HG03432 (cell line): Measurements from ENCODE around the gene CRABP2.
A peak's percentile ranks its signal among the peaks of the same experiment; 100 is the strongest.

Source experiments
- ATAC-seq: cut with Tn5 transposase; IDR thresholded peaks from one replicate; pipeline ENCODE4 v1.9.1; 2021; ENCODE audit warnings: mild to moderate bottlenecking, moderate library complexity; ENCODE audit not compliant: unreplicated experiment

Gene CRABP2

DNA sequence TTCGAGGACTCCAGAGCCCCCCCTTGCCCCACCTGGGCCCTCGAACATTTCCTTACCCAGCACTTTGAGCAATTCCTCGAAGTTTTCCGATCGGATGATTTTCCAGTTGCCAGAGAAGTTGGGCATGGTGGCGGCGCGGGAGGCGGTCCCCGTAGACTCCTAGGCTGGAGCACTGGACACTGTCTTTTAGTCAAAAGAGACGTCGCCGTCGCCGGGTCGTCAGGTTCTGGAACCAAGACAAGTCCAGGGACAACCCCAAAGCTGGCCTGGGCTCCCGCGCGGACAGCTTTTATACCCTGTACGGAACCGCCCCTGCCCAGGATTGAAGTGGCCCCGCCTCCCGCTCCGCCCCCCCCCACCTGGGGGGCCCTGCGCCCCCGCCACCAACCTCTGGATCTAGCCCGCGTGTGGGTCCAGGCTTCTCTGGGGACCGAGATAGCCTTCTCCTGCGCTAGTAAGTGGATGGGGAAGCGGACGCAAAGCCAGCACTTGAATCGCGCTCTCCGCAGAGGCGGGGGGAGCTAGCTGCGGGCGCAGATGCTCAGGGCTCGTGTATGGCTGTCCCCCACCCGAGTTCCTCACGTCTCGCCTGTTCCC, at the start of gene CRABP2:
TSS of gene CRABP2 (minus strand) at position 263 of the 597 bp plus-strand sequence. CDS start at position 126, 137 bp downstream.
- ATAC-seq = no peak

DNA sequence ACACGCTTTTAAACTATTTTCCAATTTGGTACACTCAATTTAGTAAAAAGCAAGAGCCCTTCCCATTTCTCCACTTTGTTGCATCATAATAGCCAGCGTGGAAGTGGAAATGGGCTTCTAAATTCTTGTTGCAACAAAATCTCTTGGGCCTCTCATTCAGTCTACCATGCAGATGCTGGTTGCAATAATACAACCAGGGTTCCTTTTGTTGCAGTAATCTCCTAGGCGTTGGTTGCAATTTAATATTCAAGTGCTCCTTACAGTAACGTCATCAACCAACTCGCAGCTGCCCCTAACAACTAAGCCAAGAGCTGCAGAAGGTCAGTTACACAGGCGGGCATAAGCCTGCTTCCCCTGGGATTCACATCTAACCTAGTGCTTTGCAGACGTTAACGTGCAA, 48.8 kb upstream of the CRABP2 start:
- no peak for ATAC-seq

DNA sequence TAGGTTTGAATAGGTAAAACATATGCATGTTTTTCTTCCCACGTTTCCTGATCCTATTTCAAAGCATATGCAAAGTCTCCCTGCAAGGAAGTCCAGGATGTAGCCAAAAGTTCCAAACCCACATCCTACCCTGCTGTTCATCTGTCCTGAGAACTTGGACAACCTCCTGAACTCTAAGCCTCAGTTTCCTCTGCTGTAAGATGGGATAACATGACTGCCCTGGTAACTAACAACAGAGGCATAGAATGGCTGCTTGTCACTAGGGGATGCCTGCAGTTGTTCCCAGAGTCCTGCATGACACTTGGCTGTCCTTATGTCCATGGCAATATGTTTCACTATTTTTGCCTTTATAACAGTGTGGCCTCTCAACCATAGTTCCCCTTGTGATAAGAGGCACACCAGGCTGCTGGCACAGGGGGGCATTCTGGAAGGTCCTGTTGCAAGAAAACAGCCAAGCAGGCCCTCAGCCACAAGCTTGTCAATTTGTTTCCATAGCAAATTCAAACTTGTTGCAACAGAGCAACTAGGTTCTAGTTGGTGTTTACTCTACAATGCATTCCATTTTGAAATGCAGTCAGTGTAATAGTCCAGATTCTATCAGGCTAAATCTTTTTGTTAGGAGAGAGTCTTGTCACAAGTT, 47.6 kb upstream of the CRABP2 start:
- no peak for ATAC-seq

DNA sequence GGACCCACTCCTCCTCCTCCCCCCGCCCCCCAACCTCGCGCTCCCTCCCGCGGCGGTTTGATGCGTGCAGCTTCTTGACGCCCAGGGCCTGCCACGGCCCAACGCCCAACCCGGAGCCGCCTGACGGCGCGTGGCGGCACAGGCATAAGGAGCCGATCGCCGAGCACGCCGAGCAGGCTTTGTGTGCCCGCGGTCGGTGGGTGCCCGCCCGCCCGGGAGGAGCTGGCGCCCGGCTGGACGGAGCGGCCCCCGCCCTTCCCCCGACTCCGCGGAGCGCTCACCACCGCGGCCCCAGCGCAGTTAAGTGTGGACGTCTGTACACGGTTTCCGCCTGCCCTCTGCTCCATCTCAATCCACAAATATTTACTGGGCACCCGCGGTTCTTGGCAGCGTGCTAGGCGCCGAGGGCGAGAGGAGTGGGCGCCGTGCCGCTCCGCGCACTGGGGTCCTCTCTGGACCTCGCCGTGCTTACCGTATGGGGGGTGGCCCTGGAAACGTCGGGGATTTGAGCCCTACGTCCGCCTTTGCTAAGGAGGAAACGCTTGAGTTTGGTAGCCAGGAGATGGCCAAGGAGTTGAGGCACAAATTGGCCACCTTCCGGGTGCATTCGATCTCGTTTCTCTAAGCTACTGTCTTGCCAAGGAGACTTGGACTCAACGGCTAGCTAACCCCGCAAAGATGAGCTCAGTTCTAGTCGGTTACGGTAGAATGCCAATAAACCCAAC, 46.5 kb upstream of the CRABP2 start:
- ATAC-seq = peak; percentile 71

DNA sequence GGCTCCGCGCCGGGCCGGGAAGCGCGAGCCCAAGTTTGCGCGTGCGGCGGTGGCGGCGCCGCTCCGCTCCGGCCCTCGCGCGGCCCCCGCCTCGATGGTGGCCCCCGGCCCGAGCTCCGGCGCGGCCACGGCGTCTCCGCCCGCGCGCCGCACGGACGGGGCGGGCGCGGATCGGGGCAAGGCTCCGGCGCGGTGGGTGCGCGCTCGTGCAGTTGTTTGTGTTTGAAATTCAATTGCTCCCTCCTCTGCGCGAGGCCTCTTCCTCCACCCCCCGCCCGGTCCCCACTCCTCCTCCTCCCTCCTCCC, 46.0 kb upstream of the CRABP2 start, which contains the start of gene HDGF:
TSS of gene HDGF (minus strand) at position 225 of the 306 bp plus-strand sequence. CDS start 246 bp downstream, outside the sequence.
- ATAC-seq = peak; percentile 31

DNA sequence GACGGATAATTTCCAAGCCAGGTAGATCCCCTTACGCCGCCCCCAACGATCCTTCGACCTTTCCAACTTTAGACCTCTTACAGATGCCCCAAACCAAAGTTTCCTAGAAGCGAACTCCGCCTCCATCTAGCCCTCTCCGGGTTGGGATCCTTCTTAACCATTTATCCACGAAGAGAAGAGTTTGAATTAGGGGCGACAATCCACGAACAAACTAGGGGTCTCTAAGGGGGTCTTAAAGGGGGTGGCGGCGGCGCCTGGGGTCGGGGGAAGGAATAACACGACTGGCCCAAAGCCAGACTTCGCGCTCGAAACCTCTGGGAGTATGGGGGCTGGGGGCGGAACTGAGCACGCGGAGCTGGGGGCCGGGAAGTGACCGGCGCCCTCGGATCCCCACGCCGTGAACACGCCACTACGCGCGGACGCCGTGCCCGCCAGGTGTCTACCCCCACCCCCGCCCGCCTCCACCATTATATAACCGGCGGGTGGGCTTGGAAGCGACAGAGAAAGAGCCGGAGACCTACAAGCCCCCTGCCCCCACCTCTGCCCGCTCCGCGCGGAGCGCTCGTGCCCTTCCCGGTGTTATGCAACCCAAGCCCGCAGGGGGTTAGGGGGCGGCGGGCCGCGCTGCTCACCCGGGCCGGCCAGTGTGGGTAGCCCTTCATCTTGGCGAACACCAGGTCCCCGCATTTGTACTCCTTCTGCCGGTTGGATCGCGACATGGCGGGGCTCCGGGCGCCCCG, 45.5 kb upstream of the CRABP2 start:
- peak; percentile 18 for ATAC-seq

DNA sequence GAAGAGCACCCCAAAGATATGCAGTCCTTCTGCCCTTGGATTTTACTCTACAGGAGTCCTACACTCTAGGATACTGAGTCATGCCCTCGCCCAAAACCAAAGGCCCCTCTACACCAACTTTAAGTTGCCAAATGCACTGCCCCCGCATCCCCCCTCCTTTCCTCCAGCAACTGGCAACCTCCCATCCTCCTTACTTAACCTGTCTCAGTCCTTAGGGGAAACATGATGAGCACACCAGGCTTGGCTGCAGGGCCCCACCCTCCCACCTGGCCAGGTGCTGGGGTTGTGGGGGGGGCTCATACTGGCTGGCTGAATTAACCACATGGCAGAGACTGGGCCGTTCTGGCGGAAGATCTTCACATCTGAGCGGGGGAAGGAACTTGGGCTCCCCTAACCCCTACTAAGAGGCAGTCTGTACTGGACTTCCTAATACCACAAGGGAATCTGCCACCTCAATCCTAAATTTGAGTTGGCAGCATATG, 44.8 kb upstream of the CRABP2 start:
- no peak for ATAC-seq

DNA sequence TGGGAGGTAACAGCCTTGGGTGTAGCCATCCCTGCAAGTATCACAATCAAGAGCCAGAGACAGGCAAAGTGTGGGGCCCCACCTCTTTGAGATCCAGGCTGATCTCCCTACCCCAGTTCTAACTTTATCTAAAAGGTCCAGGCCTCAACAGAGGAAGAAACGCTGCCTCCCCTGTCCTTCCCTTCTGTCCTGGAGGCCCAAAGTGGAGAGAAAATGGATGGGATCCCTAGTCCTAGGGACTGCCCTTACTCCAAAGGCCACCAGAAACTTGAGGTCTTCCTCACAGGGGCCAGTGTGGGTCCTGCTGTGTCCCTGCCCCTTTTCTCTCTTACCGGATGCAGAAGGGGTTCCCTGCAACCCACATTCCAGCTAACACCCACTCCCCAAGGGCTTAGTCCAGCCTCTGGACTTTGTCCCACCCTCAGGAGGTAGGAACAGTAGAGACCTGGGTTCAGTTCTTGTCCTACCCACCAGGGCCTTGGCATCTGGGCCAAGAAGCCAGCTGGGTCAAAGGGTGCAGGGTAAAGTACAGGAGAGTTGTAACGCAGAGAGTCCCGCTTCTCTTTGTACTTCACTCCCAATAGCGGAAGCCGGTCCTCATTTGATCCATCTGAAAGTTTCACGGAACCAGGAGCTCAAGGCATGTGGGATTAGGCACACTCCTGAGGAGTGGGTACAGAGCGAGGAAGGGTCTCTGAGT, 44.2 kb upstream of the CRABP2 start:
- ATAC-seq = no peak

DNA sequence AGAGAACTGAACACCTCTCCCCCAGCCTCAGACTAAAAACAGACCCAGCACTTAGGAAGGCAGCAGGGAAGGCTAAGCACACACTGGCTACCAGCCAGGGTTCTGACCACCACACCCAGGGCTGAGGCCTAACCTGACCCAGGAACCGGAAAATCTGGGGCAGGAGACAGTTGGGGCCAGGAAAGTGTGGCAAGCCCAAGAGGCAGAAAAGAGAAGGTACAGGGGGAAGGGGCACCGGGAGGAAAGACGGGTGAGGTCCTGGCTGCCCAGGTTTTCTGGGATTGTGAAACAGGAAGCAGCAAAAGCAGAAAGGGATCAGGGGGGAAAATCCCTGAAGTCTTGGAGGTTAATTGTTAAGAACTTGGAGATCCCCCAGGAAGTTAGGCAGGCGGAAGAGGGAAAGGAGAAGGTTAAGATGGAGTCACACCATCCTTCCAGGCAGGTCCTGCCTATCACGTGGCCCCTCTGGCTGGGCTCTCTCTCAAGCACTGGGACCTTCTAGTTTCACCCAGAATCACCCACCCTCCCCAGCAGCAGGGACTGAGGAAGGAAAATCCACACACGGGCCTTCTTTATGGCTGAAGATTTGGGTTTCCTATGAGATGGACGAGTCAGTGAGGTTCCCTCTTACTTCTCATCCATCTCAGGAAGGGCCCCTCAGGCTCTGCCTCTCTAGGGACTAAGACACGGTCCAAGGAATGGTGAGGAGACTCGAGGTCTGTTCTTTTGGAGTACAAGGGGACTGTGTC, 43.5 kb upstream of the CRABP2 start:
- no peak for ATAC-seq

DNA sequence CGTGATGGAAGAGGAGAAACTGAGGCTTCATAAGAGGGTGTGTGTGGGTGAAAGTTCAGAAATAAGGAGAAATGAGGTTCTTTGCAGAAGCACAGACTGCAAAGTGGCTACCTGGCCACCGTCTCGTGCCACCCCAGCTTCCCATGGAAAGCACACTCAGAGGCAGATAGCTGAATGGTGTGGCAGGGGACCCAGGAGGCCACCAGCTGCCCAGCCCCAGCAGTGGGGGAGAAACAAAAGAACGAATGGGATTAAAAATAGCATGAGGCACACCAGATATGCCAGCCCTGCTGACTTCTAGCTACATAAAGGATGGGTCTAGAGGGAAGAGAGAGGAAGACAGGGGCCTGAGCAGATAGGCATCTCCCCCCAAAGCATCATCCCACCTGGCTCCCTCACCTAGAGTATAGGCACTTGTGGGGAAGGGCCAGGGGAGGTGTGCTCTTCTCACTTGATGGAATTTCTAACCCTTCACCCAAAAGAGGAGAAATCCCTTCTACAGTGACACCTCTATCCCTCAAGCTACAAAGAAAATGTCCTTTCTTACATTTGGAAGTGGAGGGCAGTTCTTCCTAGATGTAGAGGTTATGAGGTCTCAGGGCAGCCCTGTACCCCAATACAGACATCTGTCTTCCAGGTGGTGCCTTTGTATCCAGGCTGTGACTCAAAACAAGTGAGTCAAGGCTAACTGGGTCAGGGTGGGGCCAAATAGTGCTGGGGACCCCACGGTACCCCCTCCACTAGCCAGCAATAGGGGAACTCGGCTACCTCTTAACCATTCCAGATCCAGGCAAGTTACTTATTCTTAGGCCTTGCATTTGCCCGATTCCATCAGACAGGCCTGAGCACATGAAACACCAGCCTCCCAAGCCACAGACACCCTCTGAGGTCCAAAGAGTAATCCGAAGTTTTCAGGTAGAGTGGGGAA, 42.6 kb upstream of the CRABP2 start:
- no peak for ATAC-seq

DNA sequence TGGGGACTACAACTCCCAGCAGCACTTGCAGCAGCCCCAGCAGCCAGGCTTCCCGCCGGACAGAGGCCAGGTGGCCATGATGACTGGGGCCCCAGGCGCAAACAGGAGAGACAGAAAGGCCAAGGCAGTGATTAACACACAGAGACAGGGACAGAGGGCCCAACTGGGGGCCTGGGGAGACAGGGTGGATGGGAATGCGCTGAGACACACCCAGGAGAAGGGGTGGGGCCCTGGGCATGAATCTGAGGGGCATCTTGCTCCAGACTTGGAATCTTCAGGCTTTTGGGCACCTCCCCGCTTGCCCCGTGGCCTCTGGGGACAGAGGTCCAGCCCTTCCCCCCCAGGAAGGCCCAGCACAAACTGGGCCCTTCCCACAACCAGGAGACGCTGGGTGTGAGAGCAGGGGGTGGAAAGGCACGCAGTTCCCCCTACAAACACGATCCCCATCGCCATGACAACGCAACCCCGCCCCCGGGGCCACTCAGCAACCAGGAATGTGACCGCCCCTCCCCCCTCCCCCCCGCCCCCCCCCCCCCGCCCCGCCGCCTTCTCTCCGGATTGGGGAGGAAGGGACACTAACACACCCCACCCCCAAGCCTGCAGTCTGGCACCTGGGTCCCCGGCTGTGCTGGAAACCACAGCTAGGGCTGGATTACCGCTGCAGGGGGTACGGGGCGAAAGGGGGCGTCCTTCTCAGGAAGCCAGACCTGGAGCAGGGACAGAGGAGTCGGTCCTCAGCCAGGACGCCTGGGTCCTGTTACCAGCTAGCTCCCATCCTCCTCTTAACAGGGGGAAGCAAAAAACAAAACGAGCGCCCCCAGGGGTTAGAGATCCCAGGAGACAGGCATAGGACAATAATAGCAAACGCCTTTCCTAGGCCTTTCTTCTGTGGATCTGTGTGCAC, 41.6 kb upstream of the CRABP2 start:
- ATAC-seq = no peak

DNA sequence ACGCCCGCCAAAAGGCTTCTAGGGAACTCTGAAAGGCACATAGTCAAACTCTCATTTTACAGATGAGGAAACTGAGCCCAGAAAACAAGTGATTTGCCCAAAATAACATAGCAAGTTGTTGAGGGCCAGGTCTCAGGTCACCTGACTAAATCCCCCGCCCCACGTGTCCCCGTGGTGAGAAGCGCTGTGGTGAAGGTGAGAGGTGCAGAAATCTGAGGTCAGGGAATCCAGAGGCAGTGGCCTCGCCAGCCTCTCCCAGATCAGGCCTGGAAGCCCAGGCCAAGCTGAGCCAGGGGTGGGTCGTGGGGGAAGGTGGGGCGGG, 41.0 kb upstream of the CRABP2 start:
- no peak for ATAC-seq

DNA sequence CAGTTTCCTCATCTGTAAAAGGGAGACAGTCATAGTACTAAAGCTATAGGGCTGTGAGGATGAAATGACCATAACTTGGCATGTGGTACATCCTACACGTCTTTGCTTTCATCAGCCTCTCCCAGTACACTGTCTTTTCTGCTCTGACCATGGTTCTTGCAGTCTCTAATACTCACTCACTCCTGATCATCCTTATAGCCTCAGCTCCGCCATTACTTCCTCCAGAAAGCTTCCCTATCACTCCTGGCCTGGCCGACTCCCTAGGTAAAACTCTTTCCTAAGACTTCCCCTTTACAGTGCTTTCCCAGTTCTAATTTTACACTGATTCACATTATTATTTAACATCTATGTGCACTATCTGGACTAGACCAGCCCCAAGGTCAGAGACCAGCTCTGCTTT, 40.5 kb upstream of the CRABP2 start:
- no peak for ATAC-seq

DNA sequence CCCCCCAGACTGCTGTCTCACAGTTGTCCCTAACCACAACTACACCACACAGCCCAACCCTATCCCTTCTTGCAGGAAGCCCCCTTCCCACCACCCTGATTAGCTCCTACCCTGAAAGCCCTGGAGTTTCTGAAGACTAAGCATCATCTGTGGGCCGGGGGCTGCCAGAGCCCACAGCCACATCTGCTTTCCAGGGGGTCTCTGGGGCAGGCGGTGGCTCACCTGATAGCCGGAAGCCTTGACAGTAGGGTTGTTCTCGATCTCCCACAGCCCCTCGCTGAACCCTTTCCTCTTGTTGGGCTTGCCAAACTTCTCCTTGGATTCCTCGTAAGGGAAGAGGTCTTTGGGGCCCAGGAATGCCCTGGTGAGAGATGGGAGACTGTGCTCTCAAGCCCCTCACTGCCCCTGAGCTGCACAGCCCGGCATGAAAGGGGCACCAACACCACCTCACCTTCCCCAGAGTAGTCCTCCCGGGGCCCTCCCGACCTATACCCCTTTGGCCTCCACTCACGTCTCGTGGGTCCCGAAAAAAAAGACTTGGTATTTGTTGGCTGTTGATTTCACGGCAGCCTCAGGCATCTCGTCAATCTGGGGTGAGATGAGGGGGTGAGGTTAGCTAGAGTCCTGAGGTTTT, 39.5 kb upstream of the CRABP2 start:
- ATAC-seq = no peak

DNA sequence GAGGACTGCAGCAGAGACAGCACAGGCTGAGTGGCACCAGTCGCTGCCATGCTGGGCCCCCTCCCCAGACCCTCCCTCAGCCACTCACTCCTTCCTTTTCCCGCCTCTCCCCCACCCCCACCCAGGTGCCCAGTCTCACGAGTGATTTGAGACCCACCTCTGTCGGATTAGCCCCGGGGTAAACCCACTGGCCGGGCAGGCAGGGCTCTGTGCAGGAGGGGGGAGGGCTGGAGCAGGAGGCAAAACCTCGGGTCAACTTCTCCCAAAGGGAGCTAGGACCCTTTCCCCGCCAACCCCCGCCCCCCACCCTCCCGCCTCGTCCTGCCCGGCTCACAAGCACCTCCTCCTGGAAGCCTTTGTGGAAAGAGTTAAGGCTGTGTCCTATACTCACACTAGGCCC, 39.0 kb upstream of the CRABP2 start:
- no peak for ATAC-seq

DNA sequence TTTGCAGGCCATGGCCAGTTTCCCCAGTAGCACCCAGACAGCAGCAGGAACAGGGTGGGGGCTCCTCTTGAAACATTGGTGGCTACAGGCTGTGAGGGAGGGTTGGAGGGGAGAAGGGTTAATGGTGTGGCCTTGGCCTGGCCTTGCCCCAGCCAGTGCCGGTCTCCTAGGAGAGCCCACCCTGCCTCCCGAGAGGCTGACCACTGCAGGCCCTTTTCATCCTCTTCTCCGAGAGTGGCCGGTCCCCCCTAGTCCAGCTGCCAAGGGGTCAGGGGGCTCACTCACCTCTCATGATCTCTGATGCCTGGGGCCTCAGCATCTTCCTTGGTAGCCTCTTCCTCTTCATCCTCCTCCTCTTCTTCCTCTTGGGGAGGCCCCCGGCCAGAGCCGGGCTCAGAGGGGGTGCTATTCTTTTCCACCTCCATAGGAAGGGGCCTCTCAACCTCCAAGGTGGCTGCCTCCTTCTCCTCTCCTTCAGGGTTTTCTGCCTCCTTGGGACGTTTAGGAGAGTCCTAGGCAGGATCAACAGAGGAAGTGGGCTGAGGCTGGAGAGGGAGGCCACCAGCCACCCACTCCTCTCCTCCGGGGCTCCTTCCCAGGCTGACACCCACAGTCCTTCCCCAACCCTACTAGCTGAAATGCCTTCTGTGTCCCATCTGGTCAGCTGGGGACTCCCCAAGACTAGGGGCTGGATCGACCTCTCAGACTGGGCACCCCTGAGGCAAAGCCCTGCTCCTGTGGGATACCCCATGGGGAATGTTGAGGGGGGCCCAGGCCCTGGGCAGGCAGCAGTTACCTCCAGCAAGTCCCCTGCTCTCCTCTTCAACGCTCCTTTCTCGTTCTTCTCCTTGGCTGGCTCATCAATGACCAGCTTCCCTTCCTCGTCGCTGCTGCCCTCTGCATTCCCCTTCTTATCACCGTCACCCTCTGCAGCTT, 38.3 kb upstream of the CRABP2 start:
- ATAC-seq = no peak

DNA sequence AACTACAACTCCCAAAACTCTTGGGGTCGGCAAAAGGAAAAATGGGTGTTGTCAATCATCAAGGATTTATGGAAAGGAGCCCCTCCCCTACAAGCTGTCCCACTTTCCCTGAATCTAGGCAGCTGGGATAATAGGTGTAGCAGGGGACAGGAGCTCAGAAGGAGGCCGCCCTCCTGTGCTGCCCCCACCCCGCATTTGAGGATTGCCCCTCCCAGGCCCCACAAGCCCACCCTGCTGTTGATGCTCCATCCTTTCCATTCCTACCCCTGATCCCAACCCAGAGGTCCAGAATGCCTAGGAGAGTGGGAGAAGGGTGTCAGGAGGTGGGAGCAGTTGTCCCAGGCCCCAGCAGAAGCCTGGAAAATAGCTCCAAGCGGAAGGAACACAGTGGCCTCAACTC, 37.4 kb upstream of the CRABP2 start:
- ATAC-seq = no peak
